Mesenchymal stem cell (in vitro differentiated cells and primary cell): ENCODE measurements around the gene NUCKS1.

ENCODE experiments used
- DNase-seq: peaks from one replicate; pipeline ENCODE4 v3.0.0-alpha.2; 2013
- H2AFZ ChIP-seq: one replicate; pipeline ENCODE4 v1.6.1; 2013; ENCODE audit warnings: low read depth, mild to moderate bottlenecking, control low read depth, inconsistent platforms, low read length, moderate library complexity
- H2AK5ac ChIP-seq: 2 replicates; pipeline ENCODE4 v1.6.1; 2013; ENCODE audit warnings: low read length, moderate library complexity, mild to moderate bottlenecking, inconsistent platforms; ENCODE audit not compliant: severe bottlenecking
- H2BK120ac ChIP-seq: one replicate; pipeline ENCODE4 v1.6.1; 2013; ENCODE audit warnings: low read depth, mild to moderate bottlenecking, inconsistent platforms, low read length, moderate library complexity
- H2BK12ac ChIP-seq, 2 experiments: one replicate each; pipeline ENCODE4 v1.6.1; 2013; ENCODE audit warnings: inconsistent platforms in 2 of 2, low read length in 2 of 2, mild to moderate bottlenecking in 2 of 2, moderate library complexity in 2 of 2, control low read depth in 1 of 2
- H2BK15ac ChIP-seq: one replicate; pipeline ENCODE4 v1.6.1; 2013; ENCODE audit warnings: mild to moderate bottlenecking, low read depth, inconsistent platforms; ENCODE audit not compliant: poor library complexity, severe bottlenecking
- H2BK5ac ChIP-seq: 2 replicates; pipeline ENCODE4 v1.6.1; 2013; ENCODE audit warnings: low read depth, mild to moderate bottlenecking, low read length, control low read depth, inconsistent platforms; ENCODE audit not compliant: poor library complexity, severe bottlenecking
- H3K14ac ChIP-seq, 2 experiments: one replicate each; pipeline ENCODE4 v1.6.1; 2013; ENCODE audit warnings: inconsistent platforms in 2 of 2, low read length in 2 of 2, control low read depth in 1 of 2, mild to moderate bottlenecking in 1 of 2, moderate library complexity in 1 of 2
- H3K18ac ChIP-seq, 2 experiments: one replicate each; pipeline ENCODE4 v1.6.1; 2013; ENCODE audit warnings: inconsistent platforms in 2 of 2, low read length in 2 of 2, control low read depth in 1 of 2, low read depth in 1 of 2, mild to moderate bottlenecking in 1 of 2
- H3K23ac ChIP-seq, 2 experiments: one replicate each; pipeline ENCODE4 v1.6.1; 2013; ENCODE audit warnings: inconsistent platforms in 2 of 2, low read length in 2 of 2, mild to moderate bottlenecking in 2 of 2, moderate library complexity in 2 of 2, control low read depth in 1 of 2
- H3K27ac ChIP-seq: 2 replicates; pipeline ENCODE4 v1.5.1; 2013; ENCODE audit warnings: mild to moderate bottlenecking, moderate library complexity, low read length, control low read depth, inconsistent platforms; ENCODE audit not compliant: poor library complexity, severe bottlenecking
- H3K27me3 ChIP-seq, 2 experiments: 2 replicates each; pipeline versions ENCODE4 v1.6.1 to v1.7.0; 2013; ENCODE audit warnings: low read length in 2 of 2, mild to moderate bottlenecking in 2 of 2, moderate library complexity in 2 of 2, control low read depth in 1 of 2, inconsistent platforms in 1 of 2; ENCODE audit not compliant: control insufficient read depth in 1 of 2, insufficient read depth in 1 of 2
- H3K36me3 ChIP-seq, 2 experiments: 2 replicates each; pipeline versions ENCODE4 v1.6.1 to v1.7.0; 2013; ENCODE audit warnings: low read length in 2 of 2, control low read depth in 1 of 2, inconsistent platforms in 1 of 2, low read depth in 1 of 2, mild to moderate bottlenecking in 1 of 2; ENCODE audit not compliant: insufficient read depth in 2 of 2, control insufficient read depth in 1 of 2
- H3K4ac ChIP-seq, 2 experiments: one replicate each; pipeline ENCODE4 v1.6.1; 2013; ENCODE audit warnings: inconsistent platforms in 2 of 2, low read length in 2 of 2, mild to moderate bottlenecking in 2 of 2, moderate library complexity in 2 of 2, control low read depth in 1 of 2, low read depth in 1 of 2
- H3K4me1 ChIP-seq: 2 replicates; pipeline ENCODE4 v1.6.1; 2013; ENCODE audit warnings: low read depth, low read length, control low read depth; ENCODE audit not compliant: control insufficient read depth, insufficient read depth
- H3K4me2 ChIP-seq: 2 replicates; pipeline ENCODE4 v1.6.1; 2013; ENCODE audit warnings: low read length, mild to moderate bottlenecking, inconsistent platforms; ENCODE audit not compliant: poor library complexity, severe bottlenecking
- H3K4me3 ChIP-seq, 2 experiments: 2 replicates each; pipeline versions ENCODE4 v1.5.1 to v1.7.0; 2013; ENCODE audit warnings: low read length in 2 of 2, mild to moderate bottlenecking in 2 of 2, control low read depth in 1 of 2, low read depth in 1 of 2; ENCODE audit not compliant: insufficient read depth in 1 of 2
- H3K79me1 ChIP-seq: replicated peaks from 2 replicates; pipeline ENCODE4 v1.6.1; 2013; ENCODE audit warnings: mild to moderate bottlenecking, control low read depth, low read length, inconsistent platforms; ENCODE audit not compliant: poor library complexity, severe bottlenecking
- H3K9ac ChIP-seq: 2 replicates; pipeline ENCODE4 v1.7.0; 2013; ENCODE audit warnings: mild to moderate bottlenecking, low read length, moderate library complexity
- H3K9me3 ChIP-seq: 2 replicates; pipeline ENCODE4 v1.7.0; 2013; ENCODE audit warnings: mild to moderate bottlenecking, low read length; ENCODE audit not compliant: control insufficient read depth
- H4K8ac ChIP-seq: one replicate; pipeline ENCODE4 v1.6.1; 2013; ENCODE audit warnings: inconsistent platforms, mild to moderate bottlenecking, low read length, moderate library complexity
- H4K91ac ChIP-seq: one replicate; pipeline ENCODE4 v1.6.1; 2013; ENCODE audit warnings: mild to moderate bottlenecking, low read length, inconsistent platforms
- WGBS: methylation state at CpG from one replicate; pipeline ENCODE4 v1.1.7; 2013; ENCODE audit warnings: mixed read lengths; 5-methylcytosine and 5-hydroxymethylcytosine counted together

NUCKS1 gene

GRCh38 chr1:205748403-205749233 lies 1.4 kb downstream of the NUCKS1 start:
- no peaks in the 10 kb centered on the region for H3K27me3 ChIP-seq
- peak overlapping the region in 1 of 2 experiments; percentile 63 for H2BK12ac ChIP-seq
- peaks cover 0 to 11% of the 10 kb centered on the region in 2 experiments for H3K36me3 ChIP-seq
- H4K91ac ChIP-seq: no peak overlapping the region
- H2AK5ac ChIP-seq: peak overlapping the region; percentile 47
- no peak overlapping the region for H2AFZ ChIP-seq
- H2BK15ac ChIP-seq: no peak overlapping the region
- H3K4me1 ChIP-seq: peaks cover 3% of the 10 kb centered on the region
- no peak overlapping the region for H2BK120ac ChIP-seq
- H3K4me3 ChIP-seq: peak overlapping the region; percentile 72 to 89
- peak overlapping the region in 1 of 2 experiments; percentile 75 for H3K14ac ChIP-seq
- H3K23ac ChIP-seq: peak overlapping the region in 1 of 2 experiments; percentile 84
- peak; percentile 79 for DNase-seq
- H4K8ac ChIP-seq: peak overlapping the region; percentile 32
- H3K27ac ChIP-seq: peak overlapping the region; percentile 98
- H2BK5ac ChIP-seq: peak overlapping the region; percentile 58
- peak overlapping the region; percentile 75 for H3K4me2 ChIP-seq
- no peaks in the 10 kb centered on the region for H3K9me3 ChIP-seq
- no peaks in the 10 kb centered on the region for H3K79me1 ChIP-seq
- H3K4ac ChIP-seq: peak overlapping the region; percentile 46 to 92
- H3K9ac ChIP-seq: peak overlapping the region; percentile 96
- 4% methylated on average over 24 of the region's 25 CpGs for WGBS
- H3K18ac ChIP-seq: peak overlapping the region; percentile 66 to 71

GRCh38 chr1:205746757-205747412 lies 3.1 kb downstream of the NUCKS1 start:
- Histone ChIP-seq H3K79me1 (no peaks in the 10 kb centered on the region), H3K9ac (peak overlapping the region; percentile 96), H3K23ac (no peak overlapping the region), H3K36me3 (peaks cover 0 to 11% of the 10 kb centered on the region in 2 experiments), H3K27me3 (no peaks in the 10 kb centered on the region), H3K18ac (no peak overlapping the region), H4K91ac (no peak overlapping the region), H2BK5ac (no peak overlapping the region), H2AFZ (no peak overlapping the region), H3K14ac (no peak overlapping the region), H3K27ac (no peak overlapping the region), H2BK12ac (no peak overlapping the region), H3K4ac (no peak overlapping the region), H2BK120ac (no peak overlapping the region), H3K4me3 (peak overlapping the region in 1 of 2 experiments; percentile 89), H2AK5ac (peak overlapping the region; percentile 69), H3K4me2 (peak overlapping the region; percentile 66), H4K8ac (no peak overlapping the region), H2BK15ac (no peak overlapping the region), H3K4me1 (peaks cover 3% of the 10 kb centered on the region), H3K9me3 (no peaks in the 10 kb centered on the region)
- no peak for DNase-seq
- 94% methylated on average over 5 of the region's 5 CpGs for WGBS

- Histone ChIP-seq H3K79me1 (no peaks in the 10 kb centered on the region), H2BK12ac (no peak overlapping the region), H3K9ac (no peak overlapping the region), H3K9me3 (no peaks in the 10 kb centered on the region), H2BK15ac (no peak overlapping the region), H4K8ac (no peak overlapping the region), H3K4ac (no peak overlapping the region), H4K91ac (no peak overlapping the region), H2AK5ac (no peak overlapping the region), H2AFZ (no peak overlapping the region), H3K27ac (no peak overlapping the region), H3K23ac (no peak overlapping the region), H3K36me3 (peaks cover 0 to 13% of the 10 kb centered on the region in 2 experiments), H3K4me3 (no peak overlapping the region), H3K4me1 (peaks cover 6% of the 10 kb centered on the region), H3K14ac (no peak overlapping the region), H2BK5ac (no peak overlapping the region), H3K27me3 (no peaks in the 10 kb centered on the region), H3K4me2 (no peak overlapping the region), H3K18ac (no peak overlapping the region), H2BK120ac (no peak overlapping the region)
- no peak for DNase-seq
- 98% methylated on average over 7 of the region's 8 CpGs for WGBS
These were observed 5.6 kb downstream of the NUCKS1 start for GRCh38 chr1:205744403-205744802.

- DNase-seq: no peak
These were observed 6.0 kb downstream of the NUCKS1 start for GRCh38 chr1:205743977-205744376.

More at GRCh38 chr1:205743977-205744376, 6.0 kb downstream of the NUCKS1 start:
- Histone ChIP-seq H3K4ac (no peak overlapping the region), H3K27me3 (no peaks in the 10 kb centered on the region), H2BK5ac (no peak overlapping the region), H3K27ac (no peak overlapping the region), H3K4me3 (no peak overlapping the region), H4K8ac (no peak overlapping the region), H2BK120ac (no peak overlapping the region), H3K18ac (no peak overlapping the region), H4K91ac (no peak overlapping the region), H3K14ac (no peak overlapping the region), H2BK15ac (no peak overlapping the region), H2BK12ac (no peak overlapping the region), H2AK5ac (no peak overlapping the region), H3K4me2 (no peak overlapping the region), H3K36me3 (peaks cover 0 to 15% of the 10 kb centered on the region in 2 experiments), H3K9ac (no peak overlapping the region), H3K9me3 (no peaks in the 10 kb centered on the region), H3K23ac (no peak overlapping the region), H3K79me1 (no peaks in the 10 kb centered on the region), H3K4me1 (peaks cover 7% of the 10 kb centered on the region), H2AFZ (no peak overlapping the region)
- 67% methylated on average over 4 of the region's 4 CpGs for WGBS
